ENCODE measurements around the gene CYP27C1.
"Not testable (repeated sequence)": the region's sequence is repeated elsewhere in the genome, so short reads cannot be mapped to it uniquely, and the experiment has no call there.

CYP27C1 gene

DNA sequence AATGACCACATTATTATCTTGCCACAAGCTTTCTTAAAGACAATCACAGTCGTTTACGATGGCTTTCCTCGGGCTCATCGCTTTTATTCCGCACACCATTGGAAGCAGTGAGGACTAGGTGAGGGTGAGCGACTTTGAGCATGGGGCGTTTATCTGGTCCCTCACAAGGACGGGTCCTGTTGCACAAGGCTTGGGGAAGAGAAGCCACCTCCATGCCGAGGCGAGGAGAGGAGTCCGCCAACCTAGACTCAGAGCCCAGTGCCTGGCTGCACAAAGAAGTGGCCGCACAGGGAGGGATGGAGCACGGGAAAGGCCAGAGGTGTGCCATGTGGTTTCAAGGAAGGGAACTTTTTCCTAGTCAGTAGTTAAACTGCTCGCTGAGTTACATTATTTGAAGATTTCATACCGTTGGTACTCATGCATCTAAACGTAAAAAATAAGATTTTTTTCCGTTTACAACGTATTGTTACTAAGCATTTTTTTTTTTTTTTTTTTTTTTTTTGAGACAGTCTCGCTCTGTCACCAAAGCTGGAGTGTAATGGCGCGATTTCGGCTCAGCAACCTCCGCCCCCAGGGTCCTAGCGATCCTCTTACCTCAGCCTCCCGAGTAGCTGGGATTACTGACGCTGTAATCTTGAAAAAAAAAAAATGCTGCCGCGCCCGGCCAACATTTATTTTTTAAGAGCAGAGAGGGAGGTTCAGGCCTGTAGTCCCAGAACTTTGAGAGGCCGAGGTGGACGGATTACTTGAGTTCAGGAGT lies 849 bp upstream of the CYP27C1 start:
- peak; percentile 15 for DNase-seq

DNA sequence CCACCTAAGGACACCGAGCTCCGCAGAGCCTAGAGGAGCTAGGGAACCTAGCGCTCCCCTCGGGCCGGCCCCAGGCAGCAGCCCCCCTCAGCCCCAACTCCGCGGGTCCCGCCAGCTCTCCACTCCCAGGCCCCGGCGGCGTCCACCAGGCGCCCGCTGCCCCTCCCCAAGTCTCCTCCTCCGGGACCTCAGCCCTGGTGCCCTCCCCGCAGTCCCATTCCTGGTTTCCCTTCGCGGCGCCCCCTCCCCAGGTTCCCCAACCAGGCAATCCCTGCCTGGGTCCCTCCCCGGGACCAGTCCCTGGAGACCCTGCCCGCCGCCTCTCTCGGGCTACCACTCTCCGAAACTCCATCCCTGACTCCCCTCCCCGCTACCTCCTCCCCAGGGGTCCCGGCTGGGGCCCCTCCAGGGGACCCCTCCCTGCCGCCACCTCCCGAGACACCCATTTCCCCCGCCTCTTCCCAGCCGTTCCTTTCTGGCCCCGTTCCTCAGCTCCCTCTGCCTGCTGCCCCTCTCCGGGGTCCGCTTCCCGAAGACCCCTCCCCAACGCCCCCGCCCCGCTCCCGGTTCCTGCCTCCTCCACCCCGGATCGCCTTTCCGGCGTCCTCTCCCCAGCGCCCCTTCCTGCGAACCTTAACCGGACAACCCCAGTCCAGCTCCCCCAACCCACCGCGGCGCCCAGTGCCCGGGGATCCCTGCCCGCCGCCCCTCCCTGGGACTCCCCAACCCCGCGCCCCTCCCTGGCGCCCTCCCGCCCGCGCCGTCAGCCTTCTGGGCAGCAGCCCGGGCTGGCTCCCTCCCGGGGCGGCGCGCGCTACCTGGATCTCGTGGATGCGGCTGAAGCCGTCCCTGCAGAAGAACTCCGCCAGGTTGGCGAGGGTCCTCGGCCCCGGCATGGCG lies 678 bp downstream of the CYP27C1 start:
- DNase-seq: peak; percentile 27

DNA sequence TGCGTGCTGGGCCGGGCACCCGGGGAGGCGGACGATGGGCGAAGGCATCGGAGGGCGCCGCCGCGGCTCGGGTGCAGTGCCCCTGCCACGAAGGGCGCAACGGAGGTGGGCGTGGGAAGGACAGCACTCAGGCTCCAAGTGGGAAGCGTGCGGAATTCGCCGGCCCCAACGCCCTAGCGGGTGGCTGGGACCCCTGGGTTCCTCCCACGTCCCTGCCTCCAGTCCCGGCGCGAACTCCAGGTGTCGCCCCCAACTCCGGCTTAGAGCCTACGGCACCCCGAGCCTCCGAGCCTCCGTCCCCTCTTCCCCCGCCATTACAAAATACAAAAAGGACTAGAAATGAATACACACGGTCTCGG lies 1.3 kb downstream of the CYP27C1 start:
- DNase-seq: no peak

- DNase-seq: peak; percentile 33
Observed at GRCh38 chr2:127217470-127218325, 2.4 kb downstream of the CYP27C1 start.

GRCh38 chr2:127216593-127216992 lies 3.5 kb downstream of the CYP27C1 start:
- no peak for DNase-seq

DNA sequence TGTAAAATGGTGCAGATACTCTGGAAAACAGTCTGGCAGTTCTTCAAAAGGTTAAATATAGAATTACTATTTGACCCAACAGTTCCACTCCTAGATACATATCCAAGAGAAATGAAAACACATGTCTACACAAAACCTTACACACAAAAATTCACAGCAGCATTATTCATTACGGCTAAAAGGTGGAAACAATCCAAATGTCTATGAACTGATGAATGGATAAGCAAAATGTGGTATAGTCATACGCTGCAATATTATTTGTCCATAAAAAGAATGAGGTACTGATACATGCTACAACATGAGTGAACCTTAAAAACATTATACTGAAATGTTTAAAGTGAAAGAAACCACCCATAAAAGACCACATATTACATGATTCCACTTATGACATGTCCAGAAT lies 4.0 kb downstream of the CYP27C1 start:
- no peak for DNase-seq

- not testable (repeated sequence) for DNase-seq
Observed at GRCh38 chr2:127214201-127214600, 5.9 kb downstream of the CYP27C1 start.

GRCh38 chr2:127208313-127208712 lies 11.8 kb downstream of the CYP27C1 start:
- DNase-seq: no peak

DNA sequence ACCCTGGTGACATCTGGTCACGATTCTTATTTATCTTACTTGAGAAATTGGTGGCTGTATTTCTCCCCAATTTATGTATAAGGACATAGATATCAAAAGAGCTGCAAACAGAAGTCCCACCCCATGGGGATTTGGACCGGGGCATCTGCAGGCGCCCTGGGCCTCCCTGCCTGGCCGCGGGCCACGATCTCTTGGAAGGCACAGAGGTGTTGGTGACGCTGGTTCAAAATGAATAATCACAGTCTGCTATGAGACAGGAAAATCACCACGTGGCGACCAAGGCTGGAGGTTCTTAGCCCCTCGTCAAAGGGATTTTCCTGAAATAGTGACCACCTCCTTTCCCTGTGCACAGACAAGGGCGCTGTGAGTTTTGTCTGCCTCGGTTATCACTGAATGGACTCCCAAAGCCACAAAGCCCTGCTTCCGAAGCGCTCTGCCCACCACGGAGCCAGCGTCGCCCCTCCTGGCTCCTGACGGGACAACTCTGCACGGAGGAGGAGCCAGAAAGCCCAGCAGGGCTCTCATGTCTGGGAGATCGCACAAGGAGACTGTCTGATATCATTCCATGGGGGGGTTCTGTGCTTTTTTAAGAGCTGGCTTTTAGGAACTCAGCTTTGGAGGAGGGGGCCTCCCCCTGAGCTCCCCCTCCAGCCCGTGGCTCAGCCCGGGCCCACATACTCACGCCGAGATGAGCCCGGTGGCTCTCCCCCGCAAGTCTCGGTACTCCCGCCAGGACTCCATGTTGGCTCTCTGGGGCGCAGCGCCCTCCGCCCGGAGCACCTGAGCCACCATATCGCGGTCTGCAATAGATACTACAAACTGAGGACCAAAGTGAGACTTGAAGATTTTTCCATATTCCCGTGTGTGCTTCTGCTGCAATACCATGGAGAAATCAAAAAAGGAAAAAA lies 14.6 kb downstream of the CYP27C1 start:
- no peak for DNase-seq

DNA sequence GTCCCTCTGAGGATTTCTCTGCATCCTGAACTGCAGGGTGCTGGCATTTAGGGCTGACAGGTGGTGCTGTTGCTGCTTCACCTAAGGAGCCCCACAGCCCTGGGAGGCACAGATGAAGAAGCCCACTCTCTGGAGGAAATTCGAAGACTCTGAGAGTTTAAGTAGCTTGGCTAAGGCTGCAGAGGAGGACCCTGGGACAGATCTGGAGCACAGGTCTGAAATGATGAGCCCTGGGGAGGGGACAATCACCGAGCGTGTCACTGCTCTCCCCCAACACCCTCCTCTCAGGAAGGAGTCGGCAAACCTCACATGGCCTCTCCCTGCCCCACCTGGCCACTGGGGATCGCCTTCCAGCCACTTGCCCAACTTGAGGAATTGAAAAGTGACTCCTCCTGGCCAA lies 18.6 kb downstream of the CYP27C1 start:
- DNase-seq: no peak

- no peak for DNase-seq
Observed at GRCh38 chr2:127200962-127201361, 19.1 kb downstream of the CYP27C1 start.

DNA sequence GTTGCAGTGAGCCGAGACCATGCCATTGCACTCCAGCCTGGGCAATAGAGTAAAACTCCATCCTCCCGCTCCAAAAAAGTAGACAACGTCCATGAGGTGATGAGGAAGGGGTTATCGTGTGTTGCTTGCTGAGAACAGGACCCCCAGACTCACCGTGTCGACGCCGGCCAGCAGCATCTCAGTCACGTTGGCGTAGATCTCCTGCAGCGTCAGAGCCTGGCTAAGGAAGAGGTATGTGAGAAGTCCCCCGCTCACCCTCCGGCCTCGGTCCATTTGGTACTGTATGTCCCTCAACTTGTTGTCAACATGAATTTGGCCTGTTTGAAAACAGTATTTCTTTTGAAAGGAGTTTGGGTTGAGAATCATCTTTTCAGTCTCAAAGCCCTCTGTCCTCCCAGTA lies 20.9 kb downstream of the CYP27C1 start:
- no peak for DNase-seq

DNA sequence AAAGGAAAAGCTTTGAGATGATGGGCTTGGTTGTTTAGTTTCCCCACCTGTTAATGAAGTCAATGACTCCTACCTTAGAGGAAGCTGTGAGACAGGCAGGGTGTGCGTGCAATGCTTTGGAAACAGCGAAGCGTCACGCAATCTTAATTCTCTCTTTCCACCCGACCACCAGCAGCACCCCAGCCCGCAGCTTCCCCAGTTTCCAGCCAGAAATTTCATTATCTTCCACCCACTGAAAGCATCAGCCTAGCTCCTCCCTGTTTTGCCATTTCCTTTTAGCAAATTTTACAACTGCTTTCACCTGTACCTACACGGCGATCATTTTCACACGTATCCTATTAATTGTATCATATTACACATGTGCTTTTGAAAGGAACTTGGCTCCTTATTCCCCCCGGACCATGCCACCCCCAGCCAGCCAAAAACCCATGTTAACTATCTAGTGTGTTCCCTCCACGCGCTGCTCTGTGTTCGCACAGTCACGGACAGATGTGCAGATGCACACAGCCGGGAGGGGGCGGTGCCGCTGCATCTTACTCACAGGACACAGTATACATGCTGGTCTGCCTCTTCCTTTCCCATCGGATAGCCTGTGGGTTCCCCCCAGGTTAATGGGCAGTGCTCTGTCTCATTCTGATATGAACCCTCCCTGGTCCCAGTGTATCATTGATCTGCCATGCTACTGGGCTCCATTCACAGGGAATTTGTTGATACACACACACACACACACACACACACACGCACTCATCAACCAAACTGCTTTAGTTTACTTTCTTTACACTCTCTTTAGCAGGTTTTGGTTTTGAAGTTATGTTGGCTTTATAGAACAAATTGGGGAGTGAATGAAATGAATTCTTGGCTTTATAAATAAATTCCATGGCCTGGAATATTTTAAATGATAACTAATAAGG lies 22.4 kb downstream of the CYP27C1 start:
- DNase-seq: peak; percentile 77

GRCh38 chr2:127196998-127197397 lies 23.1 kb downstream of the CYP27C1 start:
- DNase-seq: no peak

GRCh38 chr2:127196549-127196948 lies 23.6 kb downstream of the CYP27C1 start:
- no peak for DNase-seq

DNA sequence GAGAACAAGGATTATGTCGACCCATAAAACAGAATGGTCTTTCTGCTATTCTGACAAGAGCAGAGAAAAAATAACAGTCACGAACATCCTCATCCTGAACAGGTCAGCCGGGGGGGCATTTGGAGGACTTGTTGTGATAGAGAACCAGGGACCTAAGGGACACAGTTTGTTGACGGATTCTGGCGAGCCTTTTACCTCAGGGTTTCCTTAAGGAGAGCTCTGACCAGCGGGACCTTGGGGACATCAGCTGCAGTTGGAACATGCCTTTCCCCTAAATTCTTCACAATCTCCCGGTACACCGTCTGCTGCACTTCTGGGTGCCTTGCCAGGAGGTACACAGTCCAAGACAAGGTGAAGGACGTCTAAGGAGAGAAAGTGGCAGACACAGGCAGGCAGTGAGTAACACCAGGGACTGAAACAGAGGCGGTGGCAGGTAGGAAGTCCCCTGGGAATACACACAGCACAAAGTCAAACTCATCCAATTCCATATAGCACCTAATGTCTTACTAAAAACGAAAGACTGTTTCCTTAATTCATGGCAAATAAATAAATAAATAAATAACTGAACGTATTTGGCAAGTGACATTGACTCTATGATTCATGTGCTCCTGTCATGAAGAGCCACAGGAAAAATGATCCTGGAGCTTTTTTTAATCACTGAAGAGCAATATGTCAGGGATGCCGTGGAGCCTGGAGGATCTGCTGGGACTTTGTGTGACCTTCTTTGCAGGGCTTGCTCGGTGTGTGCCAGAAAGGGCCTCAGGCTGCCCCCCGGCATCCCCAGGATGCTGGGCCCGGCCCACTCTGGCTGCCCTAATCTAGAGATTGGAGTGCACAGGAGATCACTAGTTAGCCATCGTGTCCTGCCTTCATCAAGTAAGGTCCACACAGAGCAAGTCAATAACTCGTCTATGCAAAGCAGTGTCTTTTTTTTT lies 24.7 kb downstream of the CYP27C1 start:
- DNase-seq: no peak

- no peak for DNase-seq
Observed at GRCh38 chr2:127194447-127194846, 25.7 kb downstream of the CYP27C1 start.

DNA sequence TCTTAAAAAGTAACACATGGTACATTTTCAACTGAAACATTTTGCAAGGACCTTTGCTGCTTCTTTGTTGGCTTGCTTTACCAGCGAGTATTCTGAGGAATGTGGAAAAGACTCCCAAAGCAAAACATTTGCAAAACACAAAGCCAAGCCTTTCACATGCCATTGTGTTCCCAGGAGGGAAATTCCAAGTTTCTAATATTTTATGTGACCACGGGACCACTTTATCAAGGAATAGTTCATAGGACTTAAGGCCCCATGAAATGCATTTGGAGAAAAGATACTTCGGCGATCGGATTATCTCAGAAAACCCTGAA lies 26.2 kb downstream of the CYP27C1 start:
- no peak for DNase-seq

DNA sequence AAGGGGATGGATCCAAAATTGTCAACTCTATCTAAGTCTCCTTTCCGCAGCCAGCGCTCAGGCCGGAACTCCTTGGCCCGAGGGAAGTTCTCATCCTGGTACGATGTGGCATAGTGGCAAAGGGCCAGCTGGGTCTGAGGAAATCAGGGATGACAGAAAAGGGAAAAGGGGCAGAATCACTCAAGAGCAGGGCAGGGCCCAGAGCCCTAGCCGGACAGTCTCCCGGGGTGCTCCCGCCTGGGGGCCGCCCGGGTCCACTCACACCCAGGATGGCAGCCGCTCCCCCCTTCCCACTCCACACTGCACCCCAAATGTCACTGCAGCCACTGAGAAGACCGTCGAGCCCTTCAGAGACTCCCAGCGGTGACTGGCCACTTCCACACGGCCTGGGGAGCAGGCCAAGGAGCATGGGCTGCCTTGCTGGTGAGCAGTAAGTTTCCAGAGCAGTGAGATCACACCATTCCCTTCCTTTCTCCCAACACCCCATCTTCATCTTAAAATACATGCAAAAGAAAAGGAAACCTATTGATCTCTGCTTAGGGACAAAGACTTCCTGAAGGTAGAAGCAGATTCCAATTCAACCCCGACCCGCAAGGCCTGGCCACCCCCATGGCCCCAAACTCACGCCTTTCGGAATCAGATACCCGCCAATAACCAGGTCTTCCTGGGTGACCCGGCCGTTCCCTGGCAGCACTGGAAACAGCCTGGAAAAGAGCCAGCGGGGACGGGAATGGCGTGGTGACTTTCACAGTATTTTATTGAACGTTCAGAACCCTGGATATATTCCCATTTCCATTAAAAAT lies 26.7 kb downstream of the CYP27C1 start:
- DNase-seq: no peak

All from activated CD4-positive, alpha-beta T cell treated with anti-CD3 and anti-CD28 coated beads for 48 hours (primary cell).